ENCODE measurements around the gene TMEM176B.

The TMEM176B gene

DNA sequence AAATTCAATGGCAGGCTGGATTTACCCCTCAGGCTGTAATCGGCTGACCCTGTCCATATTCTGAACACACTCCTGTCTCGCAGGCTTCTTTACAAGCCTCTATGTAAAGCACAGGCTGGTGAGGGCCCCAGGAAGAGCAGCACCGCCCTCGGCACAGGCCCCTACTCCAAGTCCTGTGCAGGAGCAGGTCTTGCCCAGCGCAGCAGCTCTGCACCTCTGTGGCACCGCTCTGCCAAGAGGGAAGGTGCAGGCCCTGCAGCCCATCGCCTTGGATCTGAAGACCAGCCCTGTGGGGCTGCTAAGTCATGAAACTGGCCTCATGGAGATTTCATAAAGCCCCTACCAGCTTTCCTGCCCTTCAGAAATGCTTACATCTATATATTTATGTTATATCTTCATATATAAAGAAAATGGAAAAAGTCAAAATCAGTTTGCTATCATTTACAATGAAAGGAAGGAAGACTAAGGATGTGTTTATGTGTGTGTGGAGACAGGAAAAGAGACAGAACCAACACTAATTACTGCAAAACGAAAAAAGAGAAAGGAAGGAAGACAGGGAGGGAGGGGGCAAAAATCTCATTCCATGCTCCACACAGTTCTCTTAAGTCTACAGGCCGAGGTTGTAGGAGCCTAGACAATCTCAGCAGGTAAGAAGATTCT lies 9.6 kb downstream of the TMEM176B start:
- ChIA-PET POLR2A (no interaction called here), CTCF (no interaction called here)
- Histone ChIP-seq H3K36me3 (ENCODE audit: control insufficient read depth in 4 of 4, insufficient read depth in 4 of 4, low read length in 3 of 4) (no peaks in the 10 kb centered on the region), H3K27ac (ENCODE audit: insufficient read depth in 1 of 2, low read depth in 1 of 2, low read length in 2 of 2, poor library complexity in 1 of 2, severe bottlenecking in 2 of 2) (no peak overlapping the region), H3K4me3 (ENCODE audit: control insufficient read depth in 1 of 7, extremely low read depth in 1 of 7, insufficient read depth in 4 of 7, low read depth in 2 of 7, low read length in 6 of 7) (no peak overlapping the region), H3K4me1 (ENCODE audit: control extremely low read depth in 1 of 4, control insufficient read depth in 4 of 4, insufficient read depth in 4 of 4, low read length in 3 of 4) (peaks cover 11 to 49% (median 46%) of the 10 kb centered on the region in 4 experiments), H3K9me3 (ENCODE audit: control extremely low read depth in 1 of 5, control insufficient read depth in 4 of 5, insufficient read depth in 2 of 5, low read depth in 1 of 5, low read length in 4 of 5) (peaks cover 0 to 5% (median 0%) of the 10 kb centered on the region in 5 experiments), H3K27me3 (replicated peaks in 2 of 5; ENCODE audit: control insufficient read depth in 4 of 5, insufficient read depth in 5 of 5, low read length in 4 of 5) (peaks cover 0 to 10% (median 2%) of the 10 kb centered on the region in 5 experiments)
- 98% methylated on average over 6 of the region's 9 CpGs for WGBS (ENCODE audit: insufficient coverage)
- no peak for DNase-seq

DNA sequence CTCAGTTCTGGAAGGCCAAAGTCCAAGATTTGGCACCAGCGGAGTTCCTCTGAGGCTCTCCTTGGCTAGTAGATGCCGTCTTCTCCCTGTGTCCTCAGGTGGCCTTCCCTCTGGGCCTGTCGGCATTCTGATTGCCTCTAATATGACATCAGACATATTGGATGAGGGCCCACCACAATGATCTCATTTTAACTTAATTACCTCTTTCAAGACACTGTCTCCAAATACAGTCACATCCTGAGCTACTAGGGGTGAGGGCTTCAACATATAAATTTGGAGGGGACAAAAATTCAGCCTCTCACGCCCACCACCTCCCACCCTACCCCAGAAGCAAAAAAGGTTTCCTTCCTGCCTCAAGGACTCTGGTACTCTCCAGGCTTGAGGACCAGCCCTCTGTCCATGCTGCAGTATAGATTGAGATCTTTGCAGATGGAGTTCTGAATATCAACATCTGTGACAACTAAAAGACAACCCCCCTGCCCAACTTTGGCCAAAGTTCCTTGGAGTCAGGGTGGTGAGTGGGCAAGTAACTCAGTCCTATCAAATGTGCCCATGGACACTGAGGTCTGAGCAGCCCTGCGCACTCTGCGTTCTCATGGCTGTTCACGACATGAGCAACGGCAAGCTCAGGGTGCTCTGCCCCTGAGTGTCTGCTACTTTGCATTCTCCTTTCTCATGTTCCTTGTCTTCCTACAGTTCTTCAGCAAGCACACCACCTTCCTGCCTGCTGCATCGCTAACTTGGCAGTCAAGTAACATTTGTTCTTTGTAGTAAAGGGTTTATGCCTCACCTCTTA lies 11.5 kb downstream of the TMEM176B start:
- WGBS (ENCODE audit: insufficient coverage): 97% methylated on average over 6 of the region's 9 CpGs
- Histone ChIP-seq H3K27me3 (replicated peaks in 2 of 5; ENCODE audit: control insufficient read depth in 4 of 5, insufficient read depth in 5 of 5, low read length in 4 of 5) (peaks cover 0 to under 1% (median 0%) of the 10 kb centered on the region in 5 experiments), H3K4me1 (ENCODE audit: control extremely low read depth in 1 of 4, control insufficient read depth in 4 of 4, insufficient read depth in 4 of 4, low read length in 3 of 4) (peaks cover 14 to 65% (median 57%) of the 10 kb centered on the region in 4 experiments), H3K9me3 (ENCODE audit: control extremely low read depth in 1 of 5, control insufficient read depth in 4 of 5, insufficient read depth in 2 of 5, low read depth in 1 of 5, low read length in 4 of 5) (no peaks in the 10 kb centered on the region), H3K36me3 (ENCODE audit: control insufficient read depth in 4 of 4, insufficient read depth in 4 of 4, low read length in 3 of 4) (no peaks in the 10 kb centered on the region), H3K4me3 (ENCODE audit: control insufficient read depth in 1 of 7, extremely low read depth in 1 of 7, insufficient read depth in 4 of 7, low read depth in 2 of 7, low read length in 6 of 7) (peak overlapping the region in 3 of 7 experiments; percentile 5 to 25 (median 19)), H3K27ac (ENCODE audit: insufficient read depth in 1 of 2, low read depth in 1 of 2, low read length in 2 of 2, poor library complexity in 1 of 2, severe bottlenecking in 2 of 2) (peak overlapping the region; percentile 25 to 45)
- ChIA-PET CTCF (interaction anchor here (1.0 to 1.9 kb wide), 5 partner anchors 8 to 230 kb away, joined by 4 to 11 read pairs (median 7); no protein-coding TSS in a partner anchor), POLR2A (interaction anchor here (1.4 kb wide), 1 partner anchor 12 kb away, joined by 6 read pairs; the partner anchor contains the start of genes TMEM176A and TMEM176B)
- peak; percentile 23 to 54 (median 54) for DNase-seq

DNA sequence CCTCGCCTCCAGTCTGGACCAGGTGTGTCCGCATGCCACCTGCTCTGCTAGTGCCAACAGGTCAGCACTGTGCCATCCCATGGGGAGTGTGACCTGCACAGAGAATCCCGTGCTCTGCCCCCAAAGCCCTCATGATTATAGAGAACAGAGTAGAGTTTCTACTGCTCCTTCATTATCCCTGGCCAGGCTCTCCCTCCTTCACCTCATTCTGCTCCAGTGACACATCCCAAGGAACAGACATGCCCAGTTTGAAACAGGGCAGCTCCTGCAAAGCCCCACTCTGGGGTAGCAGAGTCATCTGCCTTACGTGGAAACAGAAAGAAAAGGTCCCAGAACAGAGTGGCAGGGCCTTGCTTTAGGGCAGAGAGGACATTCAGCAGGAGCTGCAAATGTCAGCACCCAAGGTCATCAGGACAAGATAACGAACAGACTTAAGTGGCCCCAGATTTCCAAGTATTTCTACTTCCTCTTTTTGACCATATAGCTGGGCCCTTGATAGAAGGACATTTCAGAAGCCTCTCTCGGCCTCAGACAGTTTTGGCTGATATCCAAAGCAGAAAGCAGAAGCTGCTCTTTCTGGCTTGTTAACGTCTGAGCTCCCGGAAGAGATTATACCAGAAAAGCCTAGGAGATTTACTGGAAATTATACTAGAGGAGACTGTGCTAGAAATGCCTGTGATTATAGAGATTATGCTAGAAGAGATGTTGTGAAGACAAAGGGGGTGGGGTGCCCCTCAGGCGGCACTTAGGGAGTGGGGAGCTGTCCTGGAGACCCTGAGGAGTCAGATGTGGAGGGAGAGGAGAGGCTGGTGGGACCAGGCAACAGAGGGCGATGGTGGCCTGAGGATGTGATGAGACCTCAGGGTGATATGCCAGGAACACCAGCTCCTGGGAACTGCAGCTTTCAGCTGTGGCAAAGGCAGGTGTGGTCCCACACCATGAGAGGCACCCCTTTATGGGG lies 12.6 kb downstream of the TMEM176B start:
- Histone ChIP-seq H3K9me3 (ENCODE audit: control extremely low read depth in 1 of 5, control insufficient read depth in 4 of 5, insufficient read depth in 2 of 5, low read depth in 1 of 5, low read length in 4 of 5) (no peaks in the 10 kb centered on the region), H3K4me3 (ENCODE audit: control insufficient read depth in 1 of 7, extremely low read depth in 1 of 7, insufficient read depth in 4 of 7, low read depth in 2 of 7, low read length in 6 of 7) (peak overlapping the region in 5 of 7 experiments; percentile 13 to 40 (median 25)), H3K4me1 (ENCODE audit: control extremely low read depth in 1 of 4, control insufficient read depth in 4 of 4, insufficient read depth in 4 of 4, low read length in 3 of 4) (peaks cover 14 to 65% (median 58%) of the 10 kb centered on the region in 4 experiments), H3K27ac (ENCODE audit: insufficient read depth in 1 of 2, low read depth in 1 of 2, low read length in 2 of 2, poor library complexity in 1 of 2, severe bottlenecking in 2 of 2) (peak overlapping the region; percentile 25 to 45), H3K27me3 (replicated peaks in 2 of 5; ENCODE audit: control insufficient read depth in 4 of 5, insufficient read depth in 5 of 5, low read length in 4 of 5) (no peaks in the 10 kb centered on the region), H3K36me3 (ENCODE audit: control insufficient read depth in 4 of 4, insufficient read depth in 4 of 4, low read length in 3 of 4) (no peaks in the 10 kb centered on the region)
- 25% methylated on average over 9 of the region's 10 CpGs for WGBS (ENCODE audit: insufficient coverage)
- POLR2A ChIA-PET: interaction anchor here (1.4 kb wide), 1 partner anchor 13 kb away, joined by 6 read pairs; the partner anchor contains the start of genes TMEM176A and TMEM176B
- peak; percentile 71 to 91 (median 90) for DNase-seq
- CTCF ChIA-PET: interaction anchor here (0.8 to 2.2 kb wide), 14 partner anchors 9 to 349 kb away, joined by 3 to 14 read pairs (median 4); no protein-coding TSS in a partner anchor

DNA sequence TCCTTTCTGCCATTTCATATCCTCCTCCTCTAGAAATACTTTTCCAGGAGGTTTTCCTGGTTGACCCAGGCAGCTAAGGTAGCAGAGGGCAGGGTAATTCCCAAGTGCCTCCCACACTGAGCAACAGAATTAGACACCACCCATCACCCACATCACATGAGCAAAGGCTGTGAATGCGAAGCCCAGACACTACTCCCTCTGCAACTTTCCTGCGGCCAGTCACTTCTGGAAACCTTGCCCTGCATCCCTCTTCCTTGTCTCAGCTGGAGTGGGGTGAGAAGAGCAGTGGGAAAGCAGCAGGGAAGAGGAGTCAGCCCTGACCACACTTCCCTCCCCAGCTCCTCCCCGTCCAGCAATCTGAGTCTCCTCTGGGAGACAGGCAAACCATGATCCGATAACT lies 15.2 kb downstream of the TMEM176B start:
- no peak for DNase-seq
- H3K27me3 ChIP-seq (replicated peaks in 2 of 5; ENCODE audit: control insufficient read depth in 4 of 5, insufficient read depth in 5 of 5, low read length in 4 of 5): no peaks in the 10 kb centered on the region
- ChIA-PET CTCF (interaction anchor here (0.6 to 1.8 kb wide), 4 partner anchors 94 to 363 kb away, joined by 3 to 4 read pairs (median 3); no protein-coding TSS in a partner anchor), POLR2A (no interaction called here)
- no peak overlapping the region for H3K27ac ChIP-seq (ENCODE audit: insufficient read depth in 1 of 2, low read depth in 1 of 2, low read length in 2 of 2, poor library complexity in 1 of 2, severe bottlenecking in 2 of 2)
- no peaks in the 10 kb centered on the region for H3K36me3 ChIP-seq (ENCODE audit: control insufficient read depth in 4 of 4, insufficient read depth in 4 of 4, low read length in 3 of 4)
- no peaks in the 10 kb centered on the region for H3K9me3 ChIP-seq (ENCODE audit: control extremely low read depth in 1 of 5, control insufficient read depth in 4 of 5, insufficient read depth in 2 of 5, low read depth in 1 of 5, low read length in 4 of 5)
- peaks cover 14 to 68% (median 51%) of the 10 kb centered on the region in 4 experiments for H3K4me1 ChIP-seq (ENCODE audit: control extremely low read depth in 1 of 4, control insufficient read depth in 4 of 4, insufficient read depth in 4 of 4, low read length in 3 of 4)
- no peak overlapping the region for H3K4me3 ChIP-seq (ENCODE audit: control insufficient read depth in 1 of 7, extremely low read depth in 1 of 7, insufficient read depth in 4 of 7, low read depth in 2 of 7, low read length in 6 of 7)
- WGBS (ENCODE audit: insufficient coverage): no CpG with 5 or more reads among the region's 4 CpGs

DNA sequence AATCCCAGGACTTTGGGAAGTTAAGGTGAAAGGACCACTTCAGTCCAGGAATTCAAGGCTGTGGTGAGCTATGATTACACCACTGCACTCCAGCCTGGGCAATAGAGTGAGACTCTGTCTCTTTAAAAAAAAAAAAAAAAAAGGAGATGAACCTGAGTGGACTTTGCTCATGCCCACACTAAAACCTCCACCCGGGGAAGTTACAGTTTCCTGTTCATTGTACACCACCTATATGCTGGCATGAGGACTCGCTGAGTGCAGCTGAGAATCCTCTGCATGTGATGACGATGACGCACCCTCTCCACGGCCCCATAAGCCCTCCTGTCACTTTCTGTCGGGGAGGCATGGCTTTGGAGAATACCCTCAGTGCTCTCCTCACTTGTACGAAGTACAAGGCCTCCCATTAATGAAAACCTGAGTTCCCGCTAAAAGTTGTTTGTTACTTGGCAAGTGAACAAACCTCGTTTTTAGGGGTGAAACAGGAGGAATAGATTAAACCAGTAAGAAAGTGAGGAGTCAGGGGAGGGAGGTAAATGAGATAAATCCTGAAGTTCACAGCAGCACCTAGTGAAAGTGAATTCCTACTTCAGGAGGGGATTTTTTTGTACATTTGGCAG lies 15.9 kb downstream of the TMEM176B start:
- WGBS (ENCODE audit: insufficient coverage): 81% methylated on average over 9 of the region's 9 CpGs
- H3K9me3 ChIP-seq (ENCODE audit: control extremely low read depth in 1 of 5, control insufficient read depth in 4 of 5, insufficient read depth in 2 of 5, low read depth in 1 of 5, low read length in 4 of 5): no peaks in the 10 kb centered on the region
- no peak overlapping the region for H3K4me3 ChIP-seq (ENCODE audit: control insufficient read depth in 1 of 7, extremely low read depth in 1 of 7, insufficient read depth in 4 of 7, low read depth in 2 of 7, low read length in 6 of 7)
- peaks cover 14 to 63% (median 45%) of the 10 kb centered on the region in 4 experiments for H3K4me1 ChIP-seq (ENCODE audit: control extremely low read depth in 1 of 4, control insufficient read depth in 4 of 4, insufficient read depth in 4 of 4, low read length in 3 of 4)
- DNase-seq: no peak
- no peaks in the 10 kb centered on the region for H3K27me3 ChIP-seq (replicated peaks in 2 of 5; ENCODE audit: control insufficient read depth in 4 of 5, insufficient read depth in 5 of 5, low read length in 4 of 5)
- no peak overlapping the region for H3K27ac ChIP-seq (ENCODE audit: insufficient read depth in 1 of 2, low read depth in 1 of 2, low read length in 2 of 2, poor library complexity in 1 of 2, severe bottlenecking in 2 of 2)
- POLR2A ChIA-PET: no interaction called here
- no peaks in the 10 kb centered on the region for H3K36me3 ChIP-seq (ENCODE audit: control insufficient read depth in 4 of 4, insufficient read depth in 4 of 4, low read length in 3 of 4)
- CTCF ChIA-PET: interaction anchor here (0.6 to 1.8 kb wide), 4 partner anchors 94 to 363 kb away, joined by 3 to 4 read pairs (median 3); no protein-coding TSS in a partner anchor

DNA sequence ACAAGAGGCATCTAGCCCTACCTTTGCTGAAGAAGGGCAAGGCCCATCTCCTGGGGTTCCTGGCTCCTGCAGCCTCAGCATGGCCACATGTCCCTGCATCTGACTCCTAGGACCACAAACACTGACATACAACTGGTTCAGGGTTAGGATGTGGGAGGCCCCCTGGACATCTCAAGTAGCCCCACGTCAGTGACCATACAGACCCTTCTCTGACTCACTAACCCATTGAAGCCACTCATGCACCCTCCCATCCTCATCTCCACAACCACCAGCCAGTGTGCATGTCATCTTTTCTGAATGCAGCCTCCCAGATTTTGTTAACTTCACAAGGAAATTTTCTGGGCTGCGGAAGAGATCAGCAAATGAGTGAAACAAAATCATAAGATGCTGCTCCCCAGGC lies 18.2 kb downstream of the TMEM176B start:
- H3K27me3 ChIP-seq (replicated peaks in 2 of 5; ENCODE audit: control insufficient read depth in 4 of 5, insufficient read depth in 5 of 5, low read length in 4 of 5): peaks cover 0 to 2% (median 0%) of the 10 kb centered on the region in 5 experiments
- 100% methylated on average over 1 of the region's 2 CpGs for WGBS (ENCODE audit: insufficient coverage)
- H3K4me1 ChIP-seq (ENCODE audit: control extremely low read depth in 1 of 4, control insufficient read depth in 4 of 4, insufficient read depth in 4 of 4, low read length in 3 of 4): peaks cover 6 to 43% (median 24%) of the 10 kb centered on the region in 4 experiments
- ChIA-PET CTCF (interaction anchor here (1.6 to 4.5 kb wide), 3 partner anchors 14 to 100 kb away, joined by 3 to 51 read pairs (median 5); no protein-coding TSS in a partner anchor), POLR2A (interaction anchor here (0.6 kb wide), 1 partner anchor 29 kb away, joined by 3 read pairs; no protein-coding TSS in a partner anchor)
- no peak for DNase-seq
- no peaks in the 10 kb centered on the region for H3K9me3 ChIP-seq (ENCODE audit: control extremely low read depth in 1 of 5, control insufficient read depth in 4 of 5, insufficient read depth in 2 of 5, low read depth in 1 of 5, low read length in 4 of 5)
- H3K36me3 ChIP-seq (ENCODE audit: control insufficient read depth in 4 of 4, insufficient read depth in 4 of 4, low read length in 3 of 4): no peaks in the 10 kb centered on the region
- no peak overlapping the region for H3K4me3 ChIP-seq (ENCODE audit: control insufficient read depth in 1 of 7, extremely low read depth in 1 of 7, insufficient read depth in 4 of 7, low read depth in 2 of 7, low read length in 6 of 7)
- H3K27ac ChIP-seq (ENCODE audit: insufficient read depth in 1 of 2, low read depth in 1 of 2, low read length in 2 of 2, poor library complexity in 1 of 2, severe bottlenecking in 2 of 2): no peak overlapping the region

Data from common myeloid progenitor, CD34-positive (primary cell).